Loucy (cell line): ENCODE data around the gene CC2D2A.

Experiments used
- CTCF ChIP-seq: fragments of 200-600 bp; sonication (generic); conservative IDR thresholded peaks from 2 replicates; pipeline ENCODE4 v1.5.1; 2014; ENCODE audit warnings: mild to moderate bottlenecking, antibody characterized with exemption, low read length
- EZH2phosphoT487 ChIP-seq: fragments of 200-600 bp; IDR thresholded peaks from 2 replicates; pipeline ENCODE4 v1.6.1; 2018; ENCODE audit warnings: antibody characterized with exemption, mild to moderate bottlenecking, moderate library complexity, borderline replicate concordance

GRCh38 chr4:15501941-15502340, 32.3 kb downstream of the CC2D2A start:
- TF ChIP-seq CTCF (no peak), EZH2phosphoT487 (no peak)
